GM12878 (cell line): ENCODE results near the gene MRPL2. TPM values are rescaled to one million over a fixed set of nuclear protein-coding genes. Genes with fewer than 3 reads are reported as not detected.

ENCODE experiments used
- BACH1 ChIP-seq: fragments of 450-650 bp; IDR thresholded peaks from 2 replicates; pipeline ENCODE4 v1.6.1; 2017; ENCODE audit warnings: mild to moderate bottlenecking, borderline replicate concordance
- BHLHE40 ChIP-seq, 2 experiments: fragments of 450-650 bp in 1 of 2; IDR thresholded peaks; 2 replicates each; pipeline ENCODE4 v1.6.1; 2011 to 2017; ENCODE audit warnings: low read depth in 2 of 2, borderline replicate concordance in 1 of 2, improper control_type of control experiment in 1 of 2, low read length in 1 of 2, mild to moderate bottlenecking in 1 of 2
- BMI1 ChIP-seq: fragments of 450-650 bp; IDR thresholded peaks from 2 replicates; pipeline ENCODE4 v1.6.1; 2016; ENCODE audit warnings: mild to moderate bottlenecking, moderate library complexity, borderline replicate concordance
- E2F8 ChIP-seq: fragments of 450-650 bp; IDR thresholded peaks from 2 replicates; pipeline ENCODE4 v1.6.1; 2018; ENCODE audit warnings: mild to moderate bottlenecking, low read depth, moderate library complexity; ENCODE audit not compliant: partially characterized antibody
- ESRRA ChIP-seq: IDR thresholded peaks from 2 replicates; pipeline ENCODE4 v1.6.1; 2012; ENCODE audit warnings: mild to moderate bottlenecking, low read length, improper control_type of control experiment
- HSF1 ChIP-seq: fragments of 150-350 bp; IDR thresholded peaks from 2 replicates; pipeline ENCODE4 v1.6.1; 2014; ENCODE audit warnings: mild to moderate bottlenecking, low read depth, low read length
- JUND ChIP-seq: IDR thresholded peaks from 2 replicates; pipeline ENCODE4 v1.6.1; 2012; ENCODE audit warnings: low read depth, mild to moderate bottlenecking, low read length, improper control_type of control experiment, moderate library complexity
- NR2C2 ChIP-seq: IDR thresholded peaks from 2 replicates; pipeline ENCODE4 v1.6.1; 2011; ENCODE audit warnings: borderline replicate concordance, low read depth; ENCODE audit not compliant: control insufficient read depth, insufficient read length
- NRF1 ChIP-seq: conservative IDR thresholded peaks from 2 replicates; pipeline ENCODE4 v1.6.1; 2011; ENCODE audit warnings: mild to moderate bottlenecking, low read depth, low read length, improper control_type of control experiment
- PBX3 ChIP-seq: IDR thresholded peaks from 2 replicates; pipeline ENCODE4 v1.6.1; 2011; ENCODE audit warnings: mild to moderate bottlenecking, low read depth, low read length, moderate library complexity; ENCODE audit not compliant: insufficient replicate concordance
- PML ChIP-seq: IDR thresholded peaks from 2 replicates; pipeline ENCODE4 v1.6.1; 2012; ENCODE audit warnings: low read length, inconsistent platforms
- POLR2AphosphoS2 ChIP-seq: IDR thresholded peaks from 2 replicates; pipeline ENCODE4 v1.6.1; 2011; ENCODE audit warnings: low read depth, mild to moderate bottlenecking, low read length, improper control_type of control experiment, moderate library complexity
- RCOR1 ChIP-seq: conservative IDR thresholded peaks from 2 replicates; pipeline ENCODE4 v1.6.1; 2012; ENCODE audit warnings: low read depth, low read length, improper control_type of control experiment
- SKIL ChIP-seq: fragments of 450-650 bp; IDR thresholded peaks from 2 replicates; pipeline ENCODE4 v1.6.1; 2017; ENCODE audit warnings: mild to moderate bottlenecking, low read depth, inconsistent platforms; ENCODE audit not compliant: poor library complexity, severe bottlenecking
- SMAD1 ChIP-seq: fragments of 450-650 bp; IDR thresholded peaks from 2 replicates; pipeline ENCODE4 v1.6.1; 2018; ENCODE audit warnings: mild to moderate bottlenecking, low read depth; ENCODE audit not compliant: partially characterized antibody
- SMAD5 ChIP-seq: IDR thresholded peaks from 2 replicates; pipeline ENCODE4 v1.6.1; 2016; ENCODE audit warnings: antibody characterized with exemption, low read depth
- SMC3 ChIP-seq: IDR thresholded peaks from 2 replicates; pipeline ENCODE4 v1.6.1; 2011; ENCODE audit warnings: low read length, improper control_type of control experiment, borderline replicate concordance
- SREBF1 ChIP-seq: IDR thresholded peaks from 2 replicates; pipeline ENCODE4 v1.6.1; 2012; ENCODE audit warnings: mild to moderate bottlenecking, low read length
- SREBF2 ChIP-seq: IDR thresholded peaks from 2 replicates; pipeline ENCODE4 v1.6.1; 2012; ENCODE audit warnings: mild to moderate bottlenecking, low read length
- SRF ChIP-seq, 2 experiments: IDR thresholded peaks; 2 replicates each; pipeline ENCODE4 v1.6.1; 2011; ENCODE audit warnings: low read depth in 2 of 2, low read length in 2 of 2, mild to moderate bottlenecking in 1 of 2, moderate library complexity in 1 of 2
- ZNF217 ChIP-seq: fragments of 450-650 bp; IDR thresholded peaks from 2 replicates; pipeline ENCODE4 v1.6.1; 2017; ENCODE audit warnings: antibody characterized with exemption, mild to moderate bottlenecking
- ZNF384 ChIP-seq: IDR thresholded peaks from 2 replicates; pipeline ENCODE4 v1.6.1; 2012; ENCODE audit warnings: low read depth, mild to moderate bottlenecking, low read length, improper control_type of control experiment, borderline replicate concordance
- ZSCAN29 ChIP-seq: fragments of 450-650 bp; IDR thresholded peaks from 2 replicates; pipeline ENCODE4 v1.6.1; 2017; ENCODE audit warnings: mild to moderate bottlenecking, moderate library complexity
- polyA plus RNA-seq, 11 experiments: library from polyadenylated mRNA; depleted of rRNA in 4 of 11; unstranded in 6 of 11; stranded (reverse) in 5 of 11; fragments of >200 nt; fragmentation: Nextera tagmentation in 4 of 11; fragmentation: Illumina TruSeq in 1 of 11; extraction: Ambion mirVana in 4 of 11; extraction: Trizol in 1 of 11; gene quantifications; 1 replicate in 1 of 11; 2 replicates in 10 of 11; pipeline versions ENCODE4 v1.2.1 to v1.2.3, GENCODE V29; 2011 to 2016; ENCODE audit warnings: inconsistent platforms in 2 of 11, missing spikeins in 2 of 11, low read depth in 1 of 11
- total RNA-seq, 4 experiments: library from RNA; depleted of rRNA in 3 of 4; stranded (reverse); fragments of >200 nt in 3 of 4; fragmentation: Illumina TruSeq in 1 of 4; extraction: Trizol in 1 of 4; gene quantifications; 2 replicates each; pipeline versions ENCODE4 v1.2.1 to v1.2.3, GENCODE V29; 2013 to 2021

The MRPL2 gene
- total and polyA plus RNA-seq, 10 of the 15 experiments (the other 5 are each of a cell fraction or from before 2014, with no cell fraction given), result 29.7 to 125 (median 50.2) TPM

GRCh38 chr6:43021270-43022047 is 37.8 kb downstream of the MRPL2 start, which contains the start of gene RRP36 (continued):
- TF ChIP-seq HSF1 (no peak), E2F8 (peak; percentile 51), SREBF2 (no peak), ZNF217 (no peak), SMAD5 (no peak), SMC3 (no peak; the same call in 1 of the 2 replicates), ZNF384 (no peak), ESRRA (0 out of 2 replicates have a peak, but pooled peaks have one; percentile 27), SMAD1 (no peak), BACH1 (peak; percentile 30; the same call in 1 of the 2 replicates), SRF (IDR thresholded peaks at IDR 0.05; ENCODE audit: low read depth in 2 of 2, low read length in 2 of 2) (no peak), JUND (no peak), RCOR1 (no peak), SKIL (no peak), POLR2AphosphoS2 (peak; percentile 86; the same call in 1 of the 2 replicates), BHLHE40 (IDR thresholded peaks at IDR 0.05; ENCODE audit: borderline replicate concordance in 1 of 2, low read depth in 2 of 2, low read length in 1 of 2) (peak in 1 of 2 experiments; percentile 28; a peak in 1 of 4 replicates), ZSCAN29 (no peak), BMI1 (no peak), PML (peak; percentile 42; the same call in 1 of the 2 replicates), NR2C2 (no peak), NRF1 (no peak), PBX3 (peak; percentile 35), SREBF1 (no peak)
